Fibroblast of gingiva (primary cell): ENCODE data around the gene GGN.
A peak's percentile ranks its signal among the peaks of the same experiment; 100 is the strongest.
"Not testable (repeated sequence)": the region's sequence is repeated elsewhere in the genome, so short reads cannot be mapped to it uniquely, and the experiment has no call there.

Experiments
- DNase-seq: peaks from one replicate; pipeline ENCODE4 v3.0.0-alpha.2; 2011; ENCODE audit warnings: low read depth

GGN gene

GRCh38 chr19:38362076-38362945, 25.5 kb downstream of the GGN start:
- peak; percentile 52 for DNase-seq

- DNase-seq = peak; percentile 49
Observed at GRCh38 chr19:38361633-38362075, 26.2 kb downstream of the GGN start.

- DNase-seq = no peak
Observed at GRCh38 chr19:38360839-38361631, 26.8 kb downstream of the GGN start.

- DNase-seq = no peak
Observed at GRCh38 chr19:38360351-38360750, 27.5 kb downstream of the GGN start.

GRCh38 chr19:38359242-38360021, 28.4 kb downstream of the GGN start:
- DNase-seq = no peak

GRCh38 chr19:38358071-38358470, 29.8 kb downstream of the GGN start:
- no peak for DNase-seq

- no peak for DNase-seq
Observed at GRCh38 chr19:38355728-38356725, 31.8 kb downstream of the GGN start.

GRCh38 chr19:38352611-38353010, 35.2 kb downstream of the GGN start:
- no peak for DNase-seq

GRCh38 chr19:38351865-38352395, 35.9 kb downstream of the GGN start:
- DNase-seq = no peak

GRCh38 chr19:38350883-38351282, 37.0 kb downstream of the GGN start:
- no peak for DNase-seq

GRCh38 chr19:38346837-38347236, 41.0 kb downstream of the GGN start:
- DNase-seq = no peak

- no peak for DNase-seq
Observed at GRCh38 chr19:38340927-38341326, 46.9 kb downstream of the GGN start.

GRCh38 chr19:38339011-38339410, 48.8 kb downstream of the GGN start:
- DNase-seq = not testable (repeated sequence)

GRCh38 chr19:38337360-38337653, 50.5 kb downstream of the GGN start:
- no peak for DNase-seq

GRCh38 chr19:38336638-38337359, 51.0 kb downstream of the GGN start:
- peak; percentile 82 for DNase-seq

- DNase-seq = peak; percentile 93
Observed at GRCh38 chr19:38335949-38336637, 51.7 kb downstream of the GGN start.
